ENCODE results near the gene MAN1C1. TPM values are rescaled to one million over a fixed set of nuclear protein-coding genes. Genes with fewer than 3 reads are reported as not detected.

MAN1C1 gene
- total and polyA plus RNA-seq, 9 of the 15 experiments (the other 6 are each of a cell fraction or from before 2014, with no cell fraction given), result 0.04 to 0.44 (median 0.10) TPM; not detected in 3

DNA sequence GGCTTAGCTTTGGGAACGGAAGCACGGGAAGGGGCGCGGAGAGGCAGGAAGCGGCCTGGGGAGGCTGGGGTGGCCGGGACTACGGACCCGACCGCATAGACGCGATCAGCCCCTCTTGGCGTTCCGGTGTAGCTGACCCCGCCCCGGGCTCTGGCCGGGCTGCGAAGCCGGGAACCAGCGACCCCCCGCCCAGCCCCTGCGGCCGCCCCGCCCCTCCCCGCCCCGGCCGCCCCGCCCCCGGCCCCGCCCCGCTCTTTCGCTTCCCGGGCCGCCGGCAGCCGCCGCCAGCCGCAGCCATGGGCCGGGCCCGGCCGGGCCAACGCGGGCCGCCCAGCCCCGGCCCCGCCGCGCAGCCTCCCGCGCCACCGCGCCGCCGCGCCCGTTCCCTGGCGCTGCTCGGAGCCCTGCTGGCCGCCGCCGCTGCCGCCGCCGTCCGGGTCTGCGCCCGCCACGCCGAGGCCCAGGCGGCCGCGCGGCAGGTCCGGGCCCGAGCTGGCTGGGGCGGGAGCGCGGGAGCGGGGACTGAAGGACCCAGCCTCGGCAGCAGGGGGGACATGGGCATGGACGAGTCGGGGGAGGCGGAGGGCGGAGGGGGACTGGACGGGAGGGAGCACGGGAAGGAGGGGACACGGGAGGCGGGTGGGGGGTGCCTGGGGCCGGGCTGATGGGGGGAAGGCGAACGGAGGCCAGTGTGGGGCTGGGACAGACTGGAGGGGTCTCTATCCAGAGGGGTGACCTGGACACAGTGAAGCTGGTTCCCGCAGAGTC, 183.5 kb downstream of the MAN1C1 start, which contains the start of gene SELENON (continued):
- no peak for TF ChIP-seq CEBPB (tag; IDR thresholded peaks at IDR 0.05)

DNA sequence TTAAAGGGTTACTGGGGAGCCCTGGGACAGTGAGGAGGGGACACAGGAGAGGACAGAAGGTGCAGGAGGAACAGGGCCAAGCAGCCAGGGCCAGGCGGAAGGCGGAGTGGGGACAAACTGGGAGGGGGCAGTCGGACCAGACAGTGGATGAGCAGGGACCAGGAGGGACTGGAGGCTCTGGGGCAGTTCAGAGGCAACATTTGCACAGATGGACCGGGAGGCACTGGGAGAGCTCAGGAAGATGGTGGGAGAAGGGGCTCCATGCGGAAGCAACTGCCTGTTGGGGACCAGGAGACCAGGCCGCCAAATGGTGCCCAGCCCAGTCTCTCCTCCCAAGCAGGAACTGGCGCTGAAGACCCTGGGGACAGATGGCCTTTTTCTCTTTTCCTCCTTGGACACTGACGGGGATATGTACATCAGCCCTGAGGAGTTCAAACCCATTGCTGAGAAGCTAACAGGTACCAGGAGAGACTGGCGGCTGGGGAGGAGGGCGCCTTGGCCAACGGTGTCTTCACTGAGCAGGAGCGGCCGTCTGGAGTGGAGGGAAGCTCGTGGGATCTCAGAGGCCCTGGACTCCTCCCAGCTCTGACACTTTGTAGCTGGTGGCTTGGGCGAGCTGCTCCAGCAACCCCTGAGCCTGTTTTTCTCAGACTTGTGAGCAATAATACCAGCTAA, 184.2 kb downstream of the MAN1C1 start:
- in situ Hi-C loops (cut with MboI), result no loop called here
- 77% methylated on average over 15 of the region's 15 CpGs for WGBS (ENCODE audit: insufficient coverage, low coverage, missing lambda C conversion rate)
- FAIRE-seq, result no peak
- no peaks in the 10 kb centered on the region for H4K20me1 ChIP-seq (replicated peaks; ENCODE audit: control insufficient read depth, insufficient read depth, low read length)
- H3K36me3 ChIP-seq (ENCODE audit: control insufficient read depth, insufficient read depth, low read length), result no peaks in the 10 kb centered on the region
- H3K9me1 ChIP-seq (ENCODE audit: control insufficient read depth, insufficient read depth, low read length), result no peaks in the 10 kb centered on the region
- H3K27me3 ChIP-seq (ENCODE audit: control insufficient read depth in 2 of 2, insufficient read depth in 2 of 2, low read length in 2 of 2), result peaks cover 2 to 14% of the 10 kb centered on the region in 2 experiments; a peak in 4 of 5 replicates
- ChIA-PET CTCF (ENCODE audit: low intra/inter-chr PET ratio) (no interaction called here), POLR2A (interaction anchor here (0.6 to 0.7 kb wide), 2 partner anchors 12 to 172 kb away, joined by 3 to 4 read pairs; no protein-coding TSS in a partner anchor)
- peak overlapping the region; percentile 83 for H3K4me2 ChIP-seq (ENCODE audit: insufficient read depth, low read length)
- H3K79me2 ChIP-seq (ENCODE audit: control insufficient read depth, insufficient read depth, low read length), result no peaks in the 10 kb centered on the region
- intact Hi-C loops (cut with micrococcal nuclease), result no loop called here
- H2AFZ ChIP-seq (ENCODE audit: low read depth, low read length), result peak overlapping the region; percentile 56
- BruUV-seq (replicated peaks), result TSS peak; percentile 52
- peak overlapping the region; percentile 48 for H3K4me3 ChIP-seq
- ATAC-seq, result peak; percentile 20
- no peaks in the 10 kb centered on the region for H3K9me3 ChIP-seq (replicated peaks; ENCODE audit: control insufficient read depth, insufficient read depth, low read depth, low read length)
- no peak for DNase-seq (ENCODE audit: extremely low read depth in 1 of 4, low spot score in 3 of 4)
- H3K4me1 ChIP-seq (replicated peaks in 1 of 2; ENCODE audit: control insufficient read depth in 2 of 2, insufficient read depth in 2 of 2, low read length in 2 of 2), result peaks cover 15 to 20% of the 10 kb centered on the region in 2 experiments; a peak in 4 of 5 replicates
- peak overlapping the region; percentile 51 to 88; a peak in 3 of 4 replicates for H3K9ac ChIP-seq (ENCODE audit: insufficient read depth in 1 of 2, low read depth in 2 of 2, low read length in 2 of 2)
- no peak overlapping the region for H3K27ac ChIP-seq (ENCODE audit: extremely low read depth, low read depth, low read length)
- TF ChIP-seq ZNF224 (CRISPR knock-in tag; IDR thresholded peaks at IDR 0.05), result peak; percentile 13; the same call in 1 of the 2 replicates
- TF ChIP-seq HDGF (IDR thresholded peaks at IDR 0.05), result peak; percentile 80
- peak; percentile 40 for TF ChIP-seq KDM5B (IDR thresholded peaks at IDR 0.05; ENCODE audit: insufficient replicate concordance, low read depth, low read length)
- no peak for TF ChIP-seq RAD51 (IDR thresholded peaks at IDR 0.05; ENCODE audit: borderline replicate concordance, low read depth)
- TF ChIP-seq HEY1 (CRISPR knock-in tag; IDR thresholded peaks at IDR 0.05; ENCODE audit: borderline replicate concordance), result no peak
- TF ChIP-seq, protein P1, sequence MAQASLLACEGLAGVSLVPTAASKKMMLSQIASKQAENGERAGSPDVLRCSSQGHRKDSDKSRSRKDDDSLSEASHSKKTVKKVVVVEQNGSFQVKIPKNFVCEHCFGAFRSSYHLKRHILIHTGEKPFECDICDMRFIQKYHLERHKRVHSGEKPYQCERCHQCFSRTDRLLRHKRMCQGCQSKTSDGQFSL (CRISPR knock-in tag; IDR thresholded peaks at IDR 0.05), result peak; percentile 65; the same call in 1 of the 2 replicates
- TF ChIP-seq, protein P1 (tag; IDR thresholded peaks at IDR 0.05), result no peak
- no peak for TF ChIP-seq FOXK1 (CRISPR knock-in tag; IDR thresholded peaks at IDR 0.05; ENCODE audit: borderline replicate concordance)
- TF ChIP-seq, protein P2, sequence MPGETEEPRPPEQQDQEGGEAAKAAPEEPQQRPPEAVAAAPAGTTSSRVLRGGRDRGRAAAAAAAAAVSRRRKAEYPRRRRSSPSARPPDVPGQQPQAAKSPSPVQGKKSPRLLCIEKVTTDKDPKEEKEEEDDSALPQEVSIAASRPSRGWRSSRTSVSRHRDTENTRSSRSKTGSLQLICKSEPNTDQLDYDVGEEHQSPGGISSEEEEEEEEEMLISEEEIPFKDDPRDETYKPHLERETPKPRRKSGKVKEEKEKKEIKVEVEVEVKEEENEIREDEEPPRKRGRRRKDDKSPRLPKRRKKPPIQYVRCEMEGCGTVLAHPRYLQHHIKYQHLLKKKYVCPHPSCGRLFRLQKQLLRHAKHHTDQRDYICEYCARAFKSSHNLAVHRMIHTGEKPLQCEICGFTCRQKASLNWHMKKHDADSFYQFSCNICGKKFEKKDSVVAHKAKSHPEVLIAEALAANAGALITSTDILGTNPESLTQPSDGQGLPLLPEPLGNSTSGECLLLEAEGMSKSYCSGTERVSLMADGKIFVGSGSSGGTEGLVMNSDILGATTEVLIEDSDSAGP (CRISPR knock-in tag; IDR thresholded peaks at IDR 0.05), result peak; percentile 55; the same call in 1 of the 2 replicates
- TF ChIP-seq, protein P3, sequence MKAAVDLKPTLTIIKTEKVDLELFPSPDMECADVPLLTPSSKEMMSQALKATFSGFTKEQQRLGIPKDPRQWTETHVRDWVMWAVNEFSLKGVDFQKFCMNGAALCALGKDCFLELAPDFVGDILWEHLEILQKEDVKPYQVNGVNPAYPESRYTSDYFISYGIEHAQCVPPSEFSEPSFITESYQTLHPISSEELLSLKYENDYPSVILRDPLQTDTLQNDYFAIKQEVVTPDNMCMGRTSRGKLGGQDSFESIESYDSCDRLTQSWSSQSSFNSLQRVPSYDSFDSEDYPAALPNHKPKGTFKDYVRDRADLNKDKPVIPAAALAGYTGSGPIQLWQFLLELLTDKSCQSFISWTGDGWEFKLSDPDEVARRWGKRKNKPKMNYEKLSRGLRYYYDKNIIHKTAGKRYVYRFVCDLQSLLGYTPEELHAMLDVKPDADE (conservative IDR thresholded peaks at IDR 0.05; ENCODE audit: control insufficient read depth, low read depth, low read length), result 0 out of 2 replicates have a peak, but pooled peaks have one; percentile 26
- TF ChIP-seq SMAD2 (IDR thresholded peaks at IDR 0.05; ENCODE audit: low read depth, low read length), result no peak
- no peak for TF ChIP-seq ZNF76 (CRISPR knock-in tag; IDR thresholded peaks at IDR 0.05; ENCODE audit: borderline replicate concordance)
- 0 out of 2 replicates have a peak, but pooled peaks have one; percentile 33 for TF ChIP-seq RBFOX2 (IDR thresholded peaks at IDR 0.05; ENCODE audit: low read depth, low read length)
- TF ChIP-seq THRAP3 (IDR thresholded peaks at IDR 0.05; ENCODE audit: borderline replicate concordance), result no peak
